NCI-H146 (cell line): ENCODE data around the gene TNFSF8.

ENCODE experiments used
- DNase-seq: peaks from one replicate; lab custom pipeline; 2025; lab: John Stamatoyannopoulos, UW

The TNFSF8 gene

GRCh38 chr9:114905170-114905940 lies 25.0 kb downstream of the TNFSF8 start:
- no peak for DNase-seq

GRCh38 chr9:114902786-114903524 lies 27.4 kb downstream of the TNFSF8 start:
- DNase-seq, result no peak

- DNase-seq, result no peak
Measured at GRCh38 chr9:114900942-114901802, 29.2 kb downstream of the TNFSF8 start.

- no peak for DNase-seq
Measured at GRCh38 chr9:114899995-114900394, 30.4 kb downstream of the TNFSF8 start.

GRCh38 chr9:114899461-114899860 lies 30.9 kb downstream of the TNFSF8 start:
- DNase-seq, result no peak

GRCh38 chr9:114898741-114899140 lies 31.6 kb downstream of the TNFSF8 start:
- no peak for DNase-seq

- DNase-seq, result no peak
Measured at GRCh38 chr9:114897196-114897595, 33.2 kb downstream of the TNFSF8 start.

GRCh38 chr9:114896344-114896743 lies 34.0 kb downstream of the TNFSF8 start:
- DNase-seq, result no peak

- no peak for DNase-seq
Measured at GRCh38 chr9:114895521-114895991, 34.8 kb downstream of the TNFSF8 start.

GRCh38 chr9:114894609-114895433 lies 35.6 kb downstream of the TNFSF8 start:
- peak; percentile 70 for DNase-seq

GRCh38 chr9:114894206-114894605 lies 36.2 kb downstream of the TNFSF8 start:
- DNase-seq, result peak; percentile 55

- no peak for DNase-seq
Measured at GRCh38 chr9:114893221-114894010, 37.0 kb downstream of the TNFSF8 start.

GRCh38 chr9:114889802-114890224 lies 40.6 kb downstream of the TNFSF8 start:
- DNase-seq, result no peak

- no peak for DNase-seq
Measured at GRCh38 chr9:114888607-114889006, 41.8 kb downstream of the TNFSF8 start.

GRCh38 chr9:114887963-114888362 lies 42.4 kb downstream of the TNFSF8 start:
- no peak for DNase-seq

- DNase-seq, result no peak
Measured at GRCh38 chr9:114884787-114885452, 45.5 kb downstream of the TNFSF8 start.

GRCh38 chr9:114883709-114884108 lies 46.7 kb downstream of the TNFSF8 start:
- no peak for DNase-seq

- DNase-seq, result no peak
Measured at GRCh38 chr9:114880291-114880745, 50.1 kb downstream of the TNFSF8 start.

GRCh38 chr9:114878879-114879564 lies 51.4 kb downstream of the TNFSF8 start:
- DNase-seq, result no peak
